HG02759 (cell line): ENCODE measurements around the gene HAO2.

Experiments
- ATAC-seq: cut with Tn5 transposase; IDR thresholded peaks from one replicate; pipeline ENCODE4 v1.9.1; 2021; ENCODE audit warnings: mild to moderate bottlenecking, moderate library complexity; ENCODE audit not compliant: unreplicated experiment

HAO2 gene

GRCh38 chr1:119430486-119430885, 61.9 kb downstream of the HAO2 start:
- no peak for ATAC-seq

DNA sequence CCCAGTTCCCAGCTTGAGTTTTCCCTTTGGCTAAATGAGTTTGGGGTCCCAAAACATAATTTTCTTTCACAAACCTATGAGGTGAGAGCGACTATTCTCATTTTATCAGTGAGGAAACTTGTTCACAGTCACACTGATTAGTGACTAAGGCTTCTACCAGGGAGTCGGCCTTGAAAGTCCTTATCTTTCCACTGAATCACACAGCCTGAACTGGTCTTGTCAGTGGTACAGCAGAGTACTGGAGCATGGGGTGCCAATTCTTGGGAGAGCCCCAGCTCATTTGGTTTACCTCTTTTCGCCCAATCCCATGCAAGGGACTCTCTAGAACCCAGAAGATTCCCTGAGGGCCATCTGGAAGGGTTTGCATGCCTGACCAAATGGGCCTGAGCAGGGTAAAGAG, 63.3 kb downstream of the HAO2 start:
- ATAC-seq, result no peak

- ATAC-seq, result no peak
Observed at GRCh38 chr1:119435052-119435451, 66.5 kb downstream of the HAO2 start.

- ATAC-seq, result no peak
Observed at GRCh38 chr1:119438761-119439160, 70.2 kb downstream of the HAO2 start.

- no peak for ATAC-seq
Observed at GRCh38 chr1:119440721-119441307, 72.2 kb downstream of the HAO2 start.

DNA sequence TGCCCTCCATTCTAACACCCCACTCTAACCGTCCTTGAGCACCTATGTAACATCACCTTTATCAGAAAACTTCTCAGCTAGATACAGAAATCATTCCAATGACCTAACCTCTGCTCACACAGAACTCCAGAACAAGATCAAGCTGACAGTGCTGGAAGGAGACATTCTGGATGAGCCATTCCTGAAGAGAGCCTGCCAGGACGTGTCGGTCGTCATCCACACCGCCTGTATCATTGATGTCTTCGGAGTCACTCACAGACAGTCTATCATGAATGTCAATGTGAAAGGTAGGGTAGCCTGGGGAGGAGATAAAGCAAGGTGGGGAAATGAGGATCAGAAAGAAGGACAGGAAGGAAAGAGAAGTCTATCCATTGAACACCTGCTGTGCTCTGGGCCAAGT, 74.2 kb downstream of the HAO2 start:
- no peak for ATAC-seq
